ENCODE data around the gene NCBP2L. TPM values are rescaled to one million over a fixed set of nuclear protein-coding genes. Genes with fewer than 3 reads are reported as not detected.

NCBP2L gene
- total RNA-seq: not detected
- long read RNA-seq: 0 reads

GRCh38 chrX:107777536-107777832 is at the start of gene NCBP2L:
Gene NCBP2L, plus strand, starts transcription at chrX:107777733. Its CDS starts 16,488 bp downstream, at chrX:107794221.
- DNase-seq (ENCODE audit: low spot score): no peak

GRCh38 chrX:107728371-107729099 is 49.0 kb upstream of the NCBP2L start:
- DNase-seq (ENCODE audit: low spot score): no peak

GRCh38 chrX:107729558-107730297 is 47.8 kb upstream of the NCBP2L start:
- DNase-seq (ENCODE audit: low spot score): no peak

GRCh38 chrX:107730298-107730655 is 47.3 kb upstream of the NCBP2L start:
- DNase-seq (ENCODE audit: low spot score): no peak

GRCh38 chrX:107730991-107731766 is 46.4 kb upstream of the NCBP2L start:
- DNase-seq (ENCODE audit: low spot score): no peak

- DNase-seq (ENCODE audit: low spot score): peak; percentile 92
These were observed 45.6 kb upstream of the NCBP2L start for GRCh38 chrX:107731831-107732502.

GRCh38 chrX:107733686-107734085 is 43.8 kb upstream of the NCBP2L start:
- DNase-seq (ENCODE audit: low spot score): no peak

GRCh38 chrX:107734646-107735045 is 42.9 kb upstream of the NCBP2L start:
- no peak for DNase-seq (ENCODE audit: low spot score)

- DNase-seq (ENCODE audit: low spot score): no peak
These were observed 40.6 kb upstream of the NCBP2L start for GRCh38 chrX:107736781-107737531.

- no peak for DNase-seq (ENCODE audit: low spot score)
These were observed 39.3 kb upstream of the NCBP2L start for GRCh38 chrX:107738272-107738671.

GRCh38 chrX:107738768-107739167 is 38.8 kb upstream of the NCBP2L start:
- DNase-seq (ENCODE audit: low spot score): no peak

- no peak for DNase-seq (ENCODE audit: low spot score)
These were observed 38.0 kb upstream of the NCBP2L start for GRCh38 chrX:107739541-107739940.

GRCh38 chrX:107741404-107741790 is 36.1 kb upstream of the NCBP2L start:
- DNase-seq (ENCODE audit: low spot score): no peak

- DNase-seq (ENCODE audit: low spot score): no peak
These were observed 34.8 kb upstream of the NCBP2L start for GRCh38 chrX:107742700-107743191.

GRCh38 chrX:107743995-107744394 is 33.5 kb upstream of the NCBP2L start:
- no peak for DNase-seq (ENCODE audit: low spot score)

GRCh38 chrX:107744868-107745267 is 32.7 kb upstream of the NCBP2L start:
- DNase-seq (ENCODE audit: low spot score): no peak

GRCh38 chrX:107747596-107748161 is 29.9 kb upstream of the NCBP2L start:
- no peak for DNase-seq (ENCODE audit: low spot score)

- DNase-seq (ENCODE audit: low spot score): no peak
These were observed 29.0 kb upstream of the NCBP2L start for GRCh38 chrX:107748506-107748905.

GRCh38 chrX:107750263-107750662 is 27.3 kb upstream of the NCBP2L start:
- DNase-seq (ENCODE audit: low spot score): no peak

- DNase-seq (ENCODE audit: low spot score): no peak
These were observed 26.6 kb upstream of the NCBP2L start for GRCh38 chrX:107750861-107751445.
